ENCODE measurements around the gene MGAT2.
"Not testable (repeated sequence)": the region's sequence is repeated elsewhere in the genome, so short reads cannot be mapped to it uniquely, and the experiment has no call there.

The MGAT2 gene

GRCh38 chr14:49612671-49613070 lies 7.9 kb upstream of the MGAT2 start:
- DNase-seq = no peak

GRCh38 chr14:49614196-49614595 lies 6.4 kb upstream of the MGAT2 start:
- DNase-seq = no peak

- DNase-seq = no peak
Measured at GRCh38 chr14:49615776-49616175, 4.8 kb upstream of the MGAT2 start.

DNA sequence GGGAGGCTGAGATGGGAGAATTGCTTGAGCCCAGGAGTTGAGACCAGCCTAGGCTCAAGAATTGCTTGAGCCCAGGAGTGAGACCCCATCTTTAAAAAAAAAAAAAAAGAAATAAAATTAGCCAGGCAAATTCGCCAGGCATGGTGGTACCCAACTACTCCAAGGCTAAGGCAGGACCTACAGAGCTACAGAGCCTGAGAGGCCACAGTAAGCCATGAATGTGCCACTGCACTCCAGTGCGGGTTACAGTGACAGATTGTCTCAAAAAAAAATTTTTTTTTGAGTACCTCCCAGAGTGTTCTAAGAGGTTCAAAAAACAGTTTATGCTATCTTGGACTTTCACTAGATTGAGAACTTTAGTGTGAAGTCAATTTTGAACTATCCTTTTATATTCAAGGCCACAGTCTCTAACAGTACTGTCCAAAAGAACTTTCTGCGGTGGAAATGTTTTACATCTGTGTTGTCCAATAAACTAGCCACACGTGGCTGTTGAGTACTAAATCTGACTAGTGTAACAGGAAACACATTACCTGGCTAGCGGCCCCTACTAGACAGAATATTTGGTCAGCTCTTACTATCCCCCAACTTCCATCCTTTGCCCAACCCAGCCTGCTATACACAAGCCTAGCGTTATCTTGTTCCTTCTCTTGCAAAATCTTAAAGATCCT lies 2.6 kb upstream of the MGAT2 start:
- DNase-seq = no peak

- DNase-seq = not testable (repeated sequence)
Measured at GRCh38 chr14:49619273-49619672, 1.3 kb upstream of the MGAT2 start.

DNA sequence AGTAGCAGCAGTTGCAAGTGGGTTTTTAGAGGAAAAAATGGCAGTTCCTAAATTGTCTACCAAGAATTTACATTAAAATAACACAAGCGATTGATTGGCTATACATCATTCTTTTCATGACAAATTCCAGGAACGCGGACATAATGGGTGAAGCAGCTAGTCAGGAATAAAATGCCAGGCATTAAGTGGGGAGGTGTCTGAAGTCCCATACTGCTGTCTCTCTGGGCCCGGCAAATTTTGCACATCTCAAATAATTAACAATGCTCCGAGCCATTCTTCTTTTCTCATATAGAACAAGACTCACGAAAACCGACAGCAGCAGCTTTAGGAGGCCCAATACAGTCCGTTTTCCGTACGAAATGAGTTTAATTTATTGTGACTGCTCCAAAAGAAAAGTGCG lies 869 bp upstream of the MGAT2 start:
- DNase-seq = no peak

GRCh38 chr14:49621114-49621881 lies 699 bp downstream of the MGAT2 start:
- DNase-seq = peak; percentile 49 to 60

- no peak for DNase-seq
Measured at GRCh38 chr14:49622022-49622607, 1.5 kb downstream of the MGAT2 start.

DNA sequence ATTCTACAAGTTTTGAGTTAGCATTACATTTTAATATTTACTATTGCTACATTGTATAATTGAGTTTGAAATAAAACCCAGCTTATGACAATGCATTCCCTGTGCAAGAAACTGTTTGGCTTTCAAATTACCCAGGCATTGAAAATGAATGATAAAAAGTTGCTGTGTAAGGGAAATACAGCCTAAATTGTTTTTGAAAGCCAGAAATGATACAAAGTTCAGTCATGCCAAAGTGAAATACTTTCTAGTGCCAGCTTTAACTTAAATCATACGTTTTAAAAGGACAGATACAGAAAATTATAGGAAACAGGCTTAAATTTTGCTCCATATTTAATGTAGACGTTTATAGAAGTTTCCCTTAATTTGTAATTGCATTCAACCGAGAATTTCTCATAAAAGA lies 2.8 kb downstream of the MGAT2 start:
- DNase-seq = no peak

DNA sequence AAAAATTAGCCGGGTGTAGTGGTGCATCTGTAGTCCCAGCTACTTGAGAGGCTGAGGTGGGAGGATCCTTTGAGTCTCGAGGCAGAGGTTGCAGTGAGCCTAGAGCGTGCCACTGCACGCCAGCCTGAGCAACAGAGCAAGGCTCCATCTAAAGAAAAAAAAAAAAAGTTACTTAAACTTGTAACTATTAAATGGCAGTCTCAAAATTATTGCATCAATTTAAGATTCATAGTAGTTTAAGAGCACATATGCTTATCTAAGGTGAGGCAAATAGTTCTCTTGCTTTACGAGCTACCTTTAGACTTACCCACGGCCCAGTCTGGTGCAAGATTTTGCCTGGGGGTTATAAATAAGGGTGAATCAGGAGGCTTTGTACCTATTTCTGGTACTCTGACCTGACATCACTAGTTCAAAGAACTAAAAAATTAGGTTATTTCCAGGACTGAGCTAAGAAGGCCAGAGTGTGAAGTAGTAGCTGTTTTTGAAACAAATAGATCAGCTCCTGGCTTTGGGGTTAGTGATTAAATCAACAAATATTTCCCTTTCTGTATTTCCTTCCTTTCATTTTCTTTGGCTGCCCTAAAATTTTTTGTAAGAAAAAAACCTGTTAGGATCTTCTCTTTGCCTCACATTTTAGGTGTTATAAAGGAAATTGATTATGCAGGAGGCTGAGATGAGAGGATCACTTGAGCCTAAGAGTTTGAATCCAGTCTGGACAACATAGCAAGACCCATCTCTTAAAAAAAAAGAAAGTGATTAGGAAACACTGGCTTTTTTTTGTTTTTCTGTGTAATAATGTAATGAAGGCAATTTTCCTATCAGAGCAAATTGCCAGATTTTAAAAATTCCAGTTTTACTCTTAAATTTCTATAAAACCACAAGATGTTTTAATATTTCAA lies 3.6 kb downstream of the MGAT2 start:
- DNase-seq = no peak

DNA sequence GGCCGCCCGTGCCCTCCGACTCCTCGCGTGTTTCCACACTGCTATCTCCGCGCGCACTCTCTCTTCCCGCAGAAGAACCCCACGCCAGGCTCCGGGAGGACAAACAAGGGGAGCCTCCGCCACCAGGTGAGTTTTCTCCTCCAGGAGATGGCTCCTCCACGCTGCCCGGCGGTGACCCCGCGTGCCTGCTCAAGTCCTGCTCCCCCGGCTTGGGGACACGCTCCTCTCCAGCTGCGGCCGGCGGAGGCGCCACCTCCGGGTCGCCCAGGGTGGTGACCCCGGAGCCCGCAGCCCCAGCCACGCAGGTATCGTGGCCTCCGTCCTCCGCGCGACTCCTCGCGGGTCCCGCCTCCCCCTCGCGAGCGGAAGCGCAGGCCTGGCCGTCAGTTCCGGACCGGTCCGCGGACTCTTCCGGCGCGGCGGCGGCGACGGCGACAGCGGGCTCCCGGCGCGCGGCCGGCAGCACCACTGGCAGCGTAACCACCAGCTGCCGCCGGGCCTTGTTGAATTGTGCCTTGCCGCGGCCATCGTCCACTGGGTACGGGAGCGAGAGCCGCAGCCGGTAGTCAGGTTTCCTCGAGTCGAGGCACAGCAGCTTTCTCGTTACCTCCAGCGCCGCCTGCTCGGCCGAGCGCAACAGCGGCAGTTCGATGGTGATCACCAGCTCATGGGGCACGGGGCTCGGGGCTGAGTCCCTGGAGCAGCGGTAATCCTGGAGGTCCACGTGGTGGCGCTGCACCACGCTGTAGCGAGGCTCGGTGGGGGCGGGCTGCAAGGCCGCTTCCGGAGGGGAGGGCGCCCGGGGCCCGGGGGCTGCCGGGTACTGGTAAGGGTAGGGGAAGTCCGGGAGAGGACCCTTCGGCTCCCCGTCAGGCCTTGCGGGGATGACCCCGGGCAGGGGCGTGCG lies 13.3 kb downstream of the MGAT2 start:
- DNase-seq = peak; percentile 86 to 96

GRCh38 chr14:49634547-49635334 lies 14.1 kb downstream of the MGAT2 start, which contains the start of gene DNAAF2:
Gene DNAAF2, minus strand, starts transcription at chr14:49635244. Its CDS starts 95 bp downstream, at chr14:49635149.
- DNase-seq = peak in 1 of 2 donors; percentile 21

GRCh38 chr14:49636866-49637265 lies 16.3 kb downstream of the MGAT2 start:
- DNase-seq = no peak

- no peak for DNase-seq
Measured at GRCh38 chr14:49637534-49638078, 17.0 kb downstream of the MGAT2 start.

GRCh38 chr14:49640540-49641417 lies 20.2 kb downstream of the MGAT2 start:
- no peak for DNase-seq

GRCh38 chr14:49641697-49642129 lies 21.1 kb downstream of the MGAT2 start:
- DNase-seq = no peak

DNA sequence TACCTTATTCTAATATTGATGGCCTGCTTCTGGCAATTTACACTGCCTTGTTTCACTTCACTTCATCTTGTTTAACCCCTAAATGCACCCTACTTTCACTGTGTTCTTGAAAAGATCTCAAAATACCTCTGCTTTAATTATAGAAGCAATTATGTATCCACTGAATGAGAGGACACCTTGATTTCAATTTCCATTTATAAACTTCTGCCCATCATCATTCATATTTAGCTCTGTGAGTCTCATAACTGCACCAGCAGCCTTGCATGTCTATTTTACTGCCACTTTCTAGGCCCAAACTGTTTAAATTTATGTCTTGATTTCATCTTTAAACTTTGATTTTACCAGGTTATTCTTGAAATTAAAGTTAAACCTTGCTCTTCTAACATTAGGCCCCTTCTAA lies 21.6 kb downstream of the MGAT2 start:
- DNase-seq = no peak

- no peak for DNase-seq
Measured at GRCh38 chr14:49653508-49653907, 32.9 kb downstream of the MGAT2 start.

GRCh38 chr14:49654511-49654910 lies 33.9 kb downstream of the MGAT2 start:
- no peak for DNase-seq
